H1 (cell line): Measurements from ENCODE around the gene CDH22. TPM values are rescaled to one million over a fixed set of nuclear protein-coding genes. Genes with fewer than 3 reads are reported as not detected.

Experiments
- CTCF ChIA-PET: fragments of 300-600 bp; sonication (Branson Sonifier 250); formaldehyde crosslinking; loops from one replicate; lab custom pipeline; 2021; ENCODE audit not compliant: partially characterized antibody; lab: Charles Lee
- POLR2A ChIA-PET: fragments of 300-600 bp; sonication (Branson Sonifier 250); formaldehyde crosslinking; loops from one replicate; lab custom pipeline; 2021; ENCODE audit warnings: inconsistent platforms; ENCODE audit not compliant: partially characterized antibody; lab: Charles Lee
- DNase-seq, 2 experiments: peaks; one replicate each; pipeline versions ENCODE4 v3.0.0 to v3.0.0-alpha.2; 2010 to 2022; ENCODE audit warnings: low spot score in 2 of 2, low read depth in 1 of 2, mixed read lengths in 1 of 2
- FAIRE-seq: peaks from 2 replicates; lab custom pipeline; 2011; peaks lifted over from hg19 to GRCh38; lab: Jason Lieb, UNC
- H2AFZ ChIP-seq: 2 replicates; pipeline ENCODE4 v1.8.1; 2012; ENCODE audit warnings: low read length, inconsistent platforms
- H2AK5ac ChIP-seq: 2 replicates; pipeline ENCODE4 v1.6.1; 2013; ENCODE audit warnings: low read depth, low read length
- H2BK120ac ChIP-seq: replicated peaks from 2 replicates; pipeline ENCODE3; 2013; ENCODE audit warnings: low read depth, low read length, inconsistent platforms
- H2BK12ac ChIP-seq: 2 replicates; pipeline ENCODE4 v1.6.1; 2013; ENCODE audit warnings: low read depth, low read length
- H2BK15ac ChIP-seq: 2 replicates; pipeline ENCODE4 v1.6.1; 2013; ENCODE audit warnings: low read length
- H2BK20ac ChIP-seq: 2 replicates; pipeline ENCODE4 v1.6.1; 2013; ENCODE audit warnings: low read length
- H2BK5ac ChIP-seq: 2 replicates; pipeline ENCODE4 v1.6.1; 2013; ENCODE audit warnings: low read depth, low read length
- H3K14ac ChIP-seq: 2 replicates; pipeline ENCODE4 v1.6.1; 2013; ENCODE audit warnings: inconsistent platforms; ENCODE audit not compliant: insufficient read length
- H3K18ac ChIP-seq: 2 replicates; pipeline ENCODE4 v1.6.1; 2013; ENCODE audit warnings: low read length; ENCODE audit errors: extremely low read depth
- H3K23ac ChIP-seq: 2 replicates; pipeline ENCODE4 v1.6.1; 2013; ENCODE audit warnings: inconsistent platforms; ENCODE audit not compliant: insufficient read length
- H3K23me2 ChIP-seq: 2 replicates; pipeline ENCODE4 v1.6.1; 2013; ENCODE audit warnings: low read depth, low read length
- H3K27ac ChIP-seq: 2 replicates; pipeline ENCODE4 v1.6.1; 2011; ENCODE audit warnings: low read depth, low read length, inconsistent platforms
- H3K27me3 ChIP-seq, 4 experiments: replicated peaks in 1 of 4; 1 replicate in 1 of 4; 2 replicates in 3 of 4; pipeline versions ENCODE4 v1.6.1 to v1.8.1; 2011 to 2013; ENCODE audit warnings: low read length in 3 of 4, mild to moderate bottlenecking in 3 of 4, inconsistent platforms in 2 of 4, mixed read lengths in 2 of 4, moderate library complexity in 1 of 4; ENCODE audit not compliant: control insufficient read depth in 3 of 4, insufficient read depth in 3 of 4; ENCODE audit errors: extremely low read depth in 1 of 4
- H3K36me3 ChIP-seq, 4 experiments: 2 replicates each; pipeline versions ENCODE4 v1.6.1 to v1.8.1; 2011 to 2013; ENCODE audit warnings: mild to moderate bottlenecking in 4 of 4, low read length in 3 of 4, moderate library complexity in 2 of 4, control low read depth in 1 of 4, inconsistent platforms in 1 of 4; ENCODE audit not compliant: insufficient read depth in 4 of 4, control insufficient read depth in 2 of 4
- H3K4ac ChIP-seq: replicated peaks from 2 replicates; pipeline ENCODE3; 2013; ENCODE audit warnings: low read length, low read depth, mixed read lengths, inconsistent platforms; ENCODE audit not compliant: insufficient read length
- H3K4me1 ChIP-seq, 4 experiments: replicated peaks in 1 of 4; 1 replicate in 1 of 4; 2 replicates in 3 of 4; pipeline versions ENCODE4 v1.6.1 to v1.8.1; 2011 to 2013; ENCODE audit warnings: low read length in 3 of 4, inconsistent platforms in 2 of 4, mixed read lengths in 1 of 4; ENCODE audit not compliant: insufficient read depth in 4 of 4, control insufficient read depth in 3 of 4
- H3K4me2 ChIP-seq, 2 experiments: 2 replicates each; pipeline versions ENCODE4 v1.6.1 to v1.8.1; 2011 to 2013; ENCODE audit warnings: low read depth in 2 of 2, low read length in 2 of 2, control low read depth in 1 of 2, inconsistent platforms in 1 of 2, mild to moderate bottlenecking in 1 of 2; ENCODE audit not compliant: insufficient read depth in 1 of 2
- H3K4me3 ChIP-seq, 4 experiments: fragments of 200-600, 300-600 bp in 1 of 4; sonication (generic), shearing (Covaris generic), sonication (Bioruptor Twin) in 1 of 4; 2 replicates each; pipeline versions ENCODE4 v1.5.1 to v1.8.1; 2011 to 2016; ENCODE audit warnings: low read length in 4 of 4, low read depth in 3 of 4, control low read depth in 2 of 4, inconsistent platforms in 2 of 4, mild to moderate bottlenecking in 2 of 4, mixed read lengths in 1 of 4, moderate library complexity in 1 of 4; ENCODE audit not compliant: insufficient read depth in 2 of 4; ENCODE audit errors: extremely low read depth in 1 of 4
- H3K56ac ChIP-seq: replicated peaks from 2 replicates; pipeline ENCODE3; 2013; ENCODE audit warnings: low read depth, mild to moderate bottlenecking, mixed read lengths, low read length, inconsistent platforms; ENCODE audit not compliant: insufficient read length
- H3K79me1 ChIP-seq: 2 replicates; pipeline ENCODE4 v1.6.1; 2013; ENCODE audit warnings: low read depth, low read length, control low read depth
- H3K79me2 ChIP-seq, 2 experiments: 2 replicates each; pipeline versions ENCODE4 v1.6.1 to v1.8.1; 2012 to 2013; ENCODE audit warnings: low read length in 2 of 2, mild to moderate bottlenecking in 2 of 2, inconsistent platforms in 1 of 2; ENCODE audit not compliant: insufficient read depth in 2 of 2, control insufficient read depth in 1 of 2
- H3K9ac ChIP-seq, 4 experiments: replicated peaks in 1 of 4; 1 replicate in 1 of 4; 2 replicates in 3 of 4; pipeline versions ENCODE4 v1.6.1 to v1.8.1; 2011 to 2013; ENCODE audit warnings: low read depth in 3 of 4, low read length in 3 of 4, control low read depth in 2 of 4, mild to moderate bottlenecking in 2 of 4, moderate library complexity in 2 of 4, inconsistent platforms in 1 of 4; ENCODE audit errors: extremely low read depth in 1 of 4
- H3K9me3 ChIP-seq, 2 experiments: 2 replicates each; pipeline versions ENCODE4 v1.6.1 to v1.8.1; 2012 to 2013; ENCODE audit warnings: mild to moderate bottlenecking in 2 of 2, moderate library complexity in 2 of 2, control low read depth in 1 of 2, inconsistent platforms in 1 of 2, low read depth in 1 of 2, low read length in 1 of 2, mixed read lengths in 1 of 2; ENCODE audit not compliant: insufficient read depth in 2 of 2
- H4K20me1 ChIP-seq, 2 experiments: replicated peaks in 1 of 2; 2 replicates each; pipeline versions ENCODE3 to v1.8.1; 2011 to 2013; ENCODE audit warnings: inconsistent platforms in 2 of 2, low read length in 2 of 2, mild to moderate bottlenecking in 1 of 2; ENCODE audit not compliant: insufficient read depth in 2 of 2, control insufficient read depth in 1 of 2
- H4K5ac ChIP-seq: 2 replicates; pipeline ENCODE4 v1.6.1; 2013; ENCODE audit warnings: low read length, low read depth, mixed read lengths, inconsistent platforms; ENCODE audit not compliant: insufficient read length
- H4K8ac ChIP-seq: 2 replicates; pipeline ENCODE4 v1.8.0; 2013; ENCODE audit warnings: mild to moderate bottlenecking, moderate library complexity, low read length, inconsistent platforms; ENCODE audit not compliant: insufficient read depth; ENCODE audit errors: extremely low read depth
- H4K91ac ChIP-seq: replicated peaks from 2 replicates; pipeline ENCODE3; 2013; ENCODE audit warnings: low read length, mixed read lengths, inconsistent platforms; ENCODE audit not compliant: insufficient read length
- BCL11A ChIP-seq, 2 experiments: IDR thresholded peaks; one replicate each; pipeline ENCODE4 v1.6.1; 2011; ENCODE audit warnings: low read depth in 2 of 2, low read length in 2 of 2, mild to moderate bottlenecking in 2 of 2
- CREB1 ChIP-seq: IDR thresholded peaks from 2 replicates; pipeline ENCODE4 v1.6.1; 2012; ENCODE audit warnings: inconsistent platforms
- CTBP2 ChIP-seq: IDR thresholded peaks from 2 replicates; pipeline ENCODE4 v1.7.0; 2011; ENCODE audit warnings: borderline replicate concordance, mild to moderate bottlenecking, moderate library complexity, mixed read lengths, low read length; ENCODE audit not compliant: insufficient read depth, insufficient read length
- EZH2 ChIP-seq: fragments of 200-600 bp; sonication (generic); IDR thresholded peaks from 2 replicates; pipeline ENCODE4 v1.7.1; 2012; ENCODE audit warnings: low read depth, mild to moderate bottlenecking, moderate library complexity, low read length, inconsistent platforms; ENCODE audit not compliant: severe bottlenecking
- FOSL1 ChIP-seq: IDR thresholded peaks from 2 replicates; pipeline ENCODE4 v1.6.1; 2011; ENCODE audit warnings: mild to moderate bottlenecking, low read depth, low read length, moderate library complexity; ENCODE audit not compliant: insufficient read depth
- HDAC6 ChIP-seq: IDR thresholded peaks from one replicate; pipeline ENCODE4 v1.7.1; 2012; ENCODE audit warnings: low read depth, mild to moderate bottlenecking, inconsistent platforms, low read length, moderate library complexity
- KDM1A ChIP-seq: fragments of 200-600, 300-600 bp; sonication (generic); IDR thresholded peaks from 2 replicates; pipeline ENCODE4 v1.7.1; 2016; ENCODE audit warnings: mild to moderate bottlenecking, low read length, borderline replicate concordance
- MAFK ChIP-seq: IDR thresholded peaks from 2 replicates; pipeline ENCODE4 v1.6.1; 2012; ENCODE audit warnings: low read depth, mild to moderate bottlenecking, improper control_type of control experiment, low read length
- MAX ChIP-seq: IDR thresholded peaks from 2 replicates; pipeline ENCODE4 v1.6.1; 2012; ENCODE audit warnings: inconsistent platforms
- NANOG ChIP-seq: IDR thresholded peaks from 2 replicates; pipeline ENCODE4 v1.6.1; 2011; ENCODE audit warnings: low read length, low read depth, mild to moderate bottlenecking, inconsistent platforms; ENCODE audit not compliant: insufficient read depth, poor library complexity, severe bottlenecking
- RNF2 ChIP-seq: fragments of 200-900, 300-1000 bp; sonication (generic); IDR thresholded peaks from 2 replicates; pipeline ENCODE4 v1.7.1; 2016; ENCODE audit warnings: borderline replicate concordance, low read depth, mild to moderate bottlenecking, antibody characterized with exemption, low read length; ENCODE audit not compliant: poor library complexity, severe bottlenecking; ENCODE audit errors: missing control alignments
- SAP30 ChIP-seq: fragments of 300-600 bp; sonication (generic); IDR thresholded peaks from 2 replicates; pipeline ENCODE4 v1.7.1; 2012; ENCODE audit warnings: low read length, moderate library complexity, mild to moderate bottlenecking, inconsistent platforms; ENCODE audit not compliant: insufficient read depth, insufficient replicate concordance
- WGBS, 2 experiments: shearing (Covaris generic) in 1 of 2; methylation state at CpG; one replicate each; pipeline versions ENCODE4 v1.1.6 to v1.1.7; 2013 to 2015; ENCODE audit warnings: low lambda C conversion rate in 2 of 2, mixed read lengths in 2 of 2, inconsistent platforms in 1 of 2, low coverage in 1 of 2, missing lambda C conversion rate in 1 of 2; ENCODE audit not compliant: insufficient replicate concordance in 2 of 2, insufficient coverage in 1 of 2, insufficient read length in 1 of 2; ENCODE audit errors: extremely low coverage in 1 of 2, missing lambda C conversion rate in 1 of 2; 5-methylcytosine and 5-hydroxymethylcytosine counted together
- polyA plus RNA-seq, 7 experiments: library from polyadenylated mRNA; depleted of rRNA in 3 of 7; stranded (reverse) in 5 of 7; unstranded in 2 of 7; fragments of >200 nt in 5 of 7; fragments of 200-250 nt in 2 of 7; gene quantifications; 1 replicate in 5 of 7; 2 replicates in 1 of 7; 4 replicates in 1 of 7; pipeline versions ENCODE4 v1.2.1 to v1.2.3, GENCODE V29; 2011 to 2013; ENCODE audit warnings: missing spikeins in 2 of 7, mixed read lengths in 2 of 7
- total RNA-seq: library from RNA; stranded (reverse); fragmentation: NEBNext Ultra II Directional; extraction: Animal tissue kit (Norgen Biotek cat#: 25700); gene quantifications from 2 replicates; pipeline ENCODE4 v1.2.1, GENCODE V29; 2021

The CDH22 gene
- total and polyA plus RNA-seq, 2 of the 8 experiments (the other 6 are each of a cell fraction or from before 2014, with no cell fraction given): 0.35 to 0.39 TPM

DNA sequence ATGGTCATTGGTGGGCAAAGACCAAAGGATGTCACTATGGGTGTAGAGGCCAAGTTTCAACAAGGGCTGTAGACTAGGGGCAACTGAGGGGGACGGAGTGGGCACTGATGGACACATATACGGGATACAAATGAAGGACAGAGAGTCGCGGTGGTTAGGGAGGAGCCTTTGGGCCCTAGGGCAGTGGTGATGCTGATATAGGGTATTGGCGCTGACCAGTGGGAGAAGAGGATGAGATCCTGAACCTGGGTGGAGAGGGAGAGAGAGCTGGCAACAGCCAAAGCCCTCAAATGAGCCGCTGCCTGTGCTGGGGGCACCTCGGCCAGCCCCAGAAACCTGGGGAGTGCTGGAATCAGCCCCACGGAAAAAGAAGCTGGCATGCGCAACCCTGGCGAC lies 1.6 kb downstream of the CDH22 start:
- H2BK5ac ChIP-seq: no peak overlapping the region
- WGBS, 2 experiments: 32% methylated on average over 10 of the region's 10 CpGs; no CpG with 5 or more reads in 1 of the 2 experiments
- H3K18ac ChIP-seq: no peak overlapping the region
- peak overlapping the region in 1 of 4 experiments; percentile 75; a peak in 2 of 8 replicates for H3K4me3 ChIP-seq
- no peaks in the 10 kb centered on the region for H3K79me1 ChIP-seq
- H3K14ac ChIP-seq: no peak overlapping the region
- no peak overlapping the region for H4K5ac ChIP-seq
- FAIRE-seq: no peak
- H4K91ac ChIP-seq: no peak overlapping the region
- H3K4me1 ChIP-seq: peaks cover 0 to 3% (median 3%) of the 10 kb centered on the region in 4 experiments; a peak in 4 of 7 replicates
- H3K4ac ChIP-seq: no peak overlapping the region
- no peak overlapping the region for H2BK12ac ChIP-seq
- H3K27me3 ChIP-seq: peaks cover 42 to 66% (median 61%) of the 10 kb centered on the region in 4 experiments
- no peaks in the 10 kb centered on the region for H3K9me3 ChIP-seq
- H2BK120ac ChIP-seq: no peak overlapping the region
- H3K4me2 ChIP-seq: peak overlapping the region in 1 of 2 experiments; percentile 86; a peak in 1 of 4 replicates
- H4K20me1 ChIP-seq: peaks cover 2 to 7% of the 10 kb centered on the region in 2 experiments
- no peak overlapping the region for H2BK15ac ChIP-seq
- no peak overlapping the region for H2BK20ac ChIP-seq
- no peaks in the 10 kb centered on the region for H3K79me2 ChIP-seq
- no peak overlapping the region for H3K23ac ChIP-seq
- H2AFZ ChIP-seq: no peak overlapping the region
- H2AK5ac ChIP-seq: no peak overlapping the region
- H3K9ac ChIP-seq: no peak overlapping the region
- H3K23me2 ChIP-seq: peaks cover 7% of the 10 kb centered on the region; the same call in 1 of the 2 replicates
- DNase-seq: no peak
- H3K27ac ChIP-seq: no peak overlapping the region
- CTCF ChIA-PET: interaction anchor here (0.5 to 6.5 kb wide), 47 partner anchors 8 to 308 kb away, joined by 3 to 76 read pairs (median 4); partner anchors contain the start of gene ELMO2
- no peak overlapping the region for H3K56ac ChIP-seq
- peaks cover 0 to 4% (median 0%) of the 10 kb centered on the region in 4 experiments; a peak in 1 of 8 replicates for H3K36me3 ChIP-seq
- POLR2A ChIA-PET: interaction anchor here (0.8 to 3.1 kb wide), 6 partner anchors 11 to 168 kb away, joined by 3 to 11 read pairs (median 3); no protein-coding TSS in a partner anchor
- no peak overlapping the region for H4K8ac ChIP-seq
- TF ChIP-seq NANOG (no peak), MAFK (no peak), MAX (no peak), HDAC6 (no peak), BCL11A (IDR thresholded peaks at IDR 0.05; ENCODE audit: low read depth in 2 of 2, low read length in 2 of 2) (no peak), SAP30 (no peak), FOSL1 (no peak), KDM1A (no peak), CTBP2 (no peak), CREB1 (no peak), EZH2 (no peak), RNF2 (no peak)
